NCI-H128 (cell line): ENCODE results near the gene SMARCAL1.
"Not testable (repeated sequence)": the region's sequence is repeated elsewhere in the genome, so short reads cannot be mapped to it uniquely, and the experiment has no call there.

Experiments used
- DNase-seq: peaks from one replicate; lab custom pipeline; 2025; ENCODE audit not compliant: unreplicated experiment; lab: John Stamatoyannopoulos, UW

SMARCAL1 gene

DNA sequence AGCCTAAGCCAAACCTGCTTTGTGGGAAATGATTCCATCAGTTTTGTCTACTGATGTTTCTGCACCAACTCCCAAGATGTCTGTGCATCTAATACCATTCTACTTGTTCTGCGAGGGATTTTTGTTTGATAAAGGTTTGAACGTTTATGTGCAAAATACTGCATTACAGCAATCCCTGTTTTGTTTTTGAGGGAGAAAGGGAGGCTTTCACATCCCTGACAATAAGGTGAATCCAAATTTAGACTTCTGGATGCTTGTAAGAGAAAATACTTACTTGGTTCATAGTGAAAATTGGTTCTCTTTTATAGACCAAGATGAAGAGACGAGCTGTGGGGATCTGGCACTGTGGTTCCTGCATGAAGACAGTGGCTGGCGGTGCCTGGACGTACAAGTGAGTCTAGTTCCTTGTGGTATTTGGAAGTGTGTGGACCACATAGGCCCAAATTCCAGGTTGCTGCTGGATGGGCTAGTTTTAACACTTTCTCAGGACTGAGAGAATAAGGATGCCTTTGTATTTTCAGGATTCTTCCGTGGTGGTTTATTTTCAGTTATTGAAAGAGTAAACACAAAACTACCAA, 87.4 kb downstream of the SMARCAL1 start:
- DNase-seq, result no peak

DNA sequence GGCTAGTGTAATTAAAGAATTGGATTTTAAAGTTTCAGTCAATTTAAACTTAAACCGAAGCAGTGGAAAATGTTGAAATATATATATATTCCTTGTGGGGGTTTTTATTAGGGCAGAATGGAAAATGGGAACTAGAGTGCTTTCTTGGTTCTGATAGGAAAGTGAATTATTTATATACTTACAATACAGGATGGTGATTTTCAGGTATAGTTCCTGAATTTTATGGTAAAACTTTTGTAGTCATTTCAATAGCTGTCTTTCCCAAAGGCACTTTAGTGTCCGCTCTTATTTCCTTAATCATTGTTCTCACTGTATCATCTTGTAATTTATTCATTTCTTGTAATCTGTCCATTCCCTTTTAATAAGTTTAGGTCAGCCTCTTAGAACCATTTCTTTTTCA, 88.3 kb downstream of the SMARCAL1 start:
- no peak for DNase-seq

- no peak for DNase-seq
These were observed 89.6 kb downstream of the SMARCAL1 start for GRCh38 chr2:216501854-216502253.

DNA sequence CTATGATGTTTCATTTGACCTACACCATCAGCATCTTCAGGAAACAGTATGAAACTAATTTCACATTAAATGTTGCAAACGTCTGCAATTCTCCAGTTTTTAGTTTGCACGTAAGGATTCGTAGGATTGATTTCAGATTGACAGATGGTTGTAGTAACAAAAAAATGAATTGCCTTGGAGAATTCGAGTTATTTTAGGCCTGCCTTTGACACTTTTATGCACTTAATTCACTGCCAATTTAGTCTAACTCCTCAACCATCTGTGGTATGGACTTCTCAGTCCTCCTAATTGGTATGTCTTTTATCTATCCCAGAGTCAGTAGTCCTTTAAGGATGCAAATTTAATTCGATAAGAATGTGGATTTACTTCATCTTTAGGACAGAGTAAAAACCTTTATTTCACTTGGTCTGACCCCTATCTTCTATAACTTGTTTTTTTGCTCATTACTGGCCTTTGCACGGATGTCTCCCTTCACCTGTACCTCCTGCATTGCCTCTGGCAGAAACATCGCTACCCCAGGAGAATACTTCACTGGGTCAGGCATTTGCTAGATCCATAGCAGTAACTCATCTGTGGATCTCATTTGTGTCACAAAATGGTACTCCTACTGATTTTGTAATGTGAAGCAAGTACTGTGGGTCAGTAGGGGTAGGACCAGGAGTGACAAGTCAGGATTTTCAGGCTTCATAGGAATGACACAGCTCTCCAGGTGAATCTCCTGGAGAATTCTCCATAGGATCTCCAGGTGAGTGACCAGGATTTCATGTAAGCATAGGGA, 90.3 kb downstream of the SMARCAL1 start:
- DNase-seq, result no peak

GRCh38 chr2:216503159-216503629, 90.9 kb downstream of the SMARCAL1 start:
- DNase-seq, result no peak

GRCh38 chr2:216503697-216504375, 91.6 kb downstream of the SMARCAL1 start:
- DNase-seq, result no peak

DNA sequence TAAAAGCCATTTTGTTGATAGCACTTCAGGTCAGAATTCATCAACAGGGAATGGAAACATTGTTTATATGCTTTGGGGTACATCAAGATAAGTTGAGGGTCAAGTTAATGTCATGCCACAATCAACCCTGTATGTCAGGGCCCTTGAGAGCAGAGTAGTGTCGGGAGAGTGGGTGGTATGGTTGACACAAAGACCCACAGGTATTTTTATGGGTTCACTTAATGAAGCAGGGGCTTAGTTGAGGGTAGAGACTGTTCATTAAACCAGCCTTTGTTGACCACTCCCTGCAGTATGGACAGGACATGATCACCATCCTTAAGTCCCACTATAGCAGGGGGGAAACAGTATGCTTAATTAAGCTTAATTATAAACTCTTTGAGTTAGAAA, 92.1 kb downstream of the SMARCAL1 start:
- DNase-seq, result no peak

DNA sequence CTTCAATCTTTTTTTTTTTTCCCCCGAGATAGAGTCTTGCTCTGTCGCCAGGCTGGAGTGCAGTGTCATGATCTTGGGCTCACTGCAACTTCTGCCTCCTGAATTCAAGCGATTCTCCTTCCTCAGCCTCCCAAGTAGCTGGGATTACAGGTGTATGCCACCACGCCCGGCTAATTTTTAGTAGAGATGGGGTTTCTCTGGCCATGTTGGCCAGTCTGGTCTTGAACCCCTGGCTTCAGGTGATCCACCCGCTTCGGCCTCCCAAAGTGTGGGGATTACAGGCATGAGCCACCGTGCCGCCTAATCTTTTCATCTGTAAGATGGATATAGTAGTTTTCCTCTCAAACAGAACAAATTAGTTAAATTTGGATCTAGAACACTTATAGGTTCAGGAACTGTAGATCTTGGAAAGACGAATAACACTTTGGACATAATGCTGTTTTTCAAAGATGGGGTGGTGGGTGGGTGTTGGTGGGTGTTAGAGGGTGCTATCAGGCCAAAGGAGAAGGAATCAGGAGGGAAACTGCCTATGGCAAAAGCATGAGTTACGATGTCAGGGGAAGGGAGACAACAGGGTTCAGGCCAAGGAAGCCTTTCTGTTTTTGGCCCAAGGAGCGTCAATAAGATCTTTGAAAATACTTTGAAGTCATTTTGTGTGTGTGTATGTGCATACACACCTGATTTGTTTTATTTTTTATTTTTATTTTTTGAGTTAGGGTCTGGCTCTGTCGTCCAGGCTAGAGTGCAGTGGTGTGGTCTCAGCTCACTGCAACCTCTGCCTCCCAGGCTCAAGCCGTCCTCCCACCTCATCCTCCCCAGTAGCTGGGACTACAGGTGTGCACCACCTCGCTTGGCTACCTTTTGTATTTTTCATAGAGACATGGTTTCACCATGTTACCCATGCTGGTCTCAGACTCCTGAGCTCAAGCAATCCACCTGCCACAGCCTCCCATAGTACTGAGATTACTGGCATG, 93.1 kb downstream of the SMARCAL1 start:
- no peak for DNase-seq

- no peak for DNase-seq
These were observed 95.2 kb downstream of the SMARCAL1 start for GRCh38 chr2:216507220-216508160.

- DNase-seq, result no peak
These were observed 95.9 kb downstream of the SMARCAL1 start for GRCh38 chr2:216508229-216508628.

DNA sequence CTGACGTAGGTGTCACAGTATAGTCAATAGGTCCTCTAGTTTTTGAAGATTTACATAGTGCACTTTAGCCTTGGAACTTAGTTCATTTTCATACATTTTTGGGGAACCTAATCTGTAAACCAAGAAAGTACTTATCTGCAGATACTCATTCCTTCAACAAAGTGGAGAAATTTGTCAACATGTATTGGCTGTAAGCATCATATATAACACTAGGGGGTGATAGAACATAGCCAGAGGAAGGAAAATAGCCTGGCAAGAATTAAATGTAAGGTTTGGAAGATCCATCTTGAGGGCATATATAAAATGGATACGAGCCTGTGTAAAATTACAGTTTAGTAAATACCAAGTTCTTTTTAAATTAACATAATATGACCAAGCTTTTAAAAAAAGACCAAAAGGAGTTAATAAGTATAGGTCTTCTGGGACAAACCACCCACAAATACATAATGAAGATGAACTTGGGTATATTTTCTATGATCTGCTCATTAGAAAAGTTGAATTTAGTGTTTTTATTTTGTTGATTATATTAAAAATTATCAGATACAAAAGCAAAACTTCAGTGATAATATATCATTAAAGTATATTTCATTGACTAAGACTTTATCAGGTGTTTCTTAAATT, 104.6 kb downstream of the SMARCAL1 start:
- DNase-seq, result no peak

- no peak for DNase-seq
These were observed 105.4 kb downstream of the SMARCAL1 start for GRCh38 chr2:216517447-216518225.

DNA sequence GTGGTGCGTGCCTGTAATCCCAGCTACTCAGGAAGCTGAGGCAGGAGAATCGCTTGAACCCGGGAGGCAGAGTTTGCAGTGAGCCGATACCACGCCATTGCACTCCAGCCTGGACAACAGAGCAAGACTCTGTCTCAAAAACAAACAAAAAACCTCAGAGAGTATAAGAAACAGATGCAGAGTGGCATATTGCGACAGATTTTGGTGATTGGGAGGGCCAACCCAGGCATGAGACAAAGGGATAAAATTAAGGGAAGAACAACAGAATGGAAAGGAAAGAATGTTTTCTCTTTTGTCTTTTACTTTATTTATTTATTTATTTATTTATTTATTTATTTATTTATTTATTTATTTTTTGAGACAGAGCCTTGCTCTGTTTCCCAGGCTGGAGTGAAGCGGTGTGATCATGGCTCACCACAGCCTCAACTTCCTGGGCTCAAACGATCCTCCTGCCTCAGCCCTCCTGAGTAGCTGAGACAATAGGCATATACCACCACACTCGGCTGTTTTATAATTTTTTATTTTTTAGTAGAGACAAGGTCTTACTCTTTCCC, 106.4 kb downstream of the SMARCAL1 start:
- DNase-seq, result not testable (repeated sequence)

GRCh38 chr2:216519154-216519762, 107.0 kb downstream of the SMARCAL1 start:
- no peak for DNase-seq

- DNase-seq, result no peak
These were observed 107.8 kb downstream of the SMARCAL1 start for GRCh38 chr2:216520112-216520511.

DNA sequence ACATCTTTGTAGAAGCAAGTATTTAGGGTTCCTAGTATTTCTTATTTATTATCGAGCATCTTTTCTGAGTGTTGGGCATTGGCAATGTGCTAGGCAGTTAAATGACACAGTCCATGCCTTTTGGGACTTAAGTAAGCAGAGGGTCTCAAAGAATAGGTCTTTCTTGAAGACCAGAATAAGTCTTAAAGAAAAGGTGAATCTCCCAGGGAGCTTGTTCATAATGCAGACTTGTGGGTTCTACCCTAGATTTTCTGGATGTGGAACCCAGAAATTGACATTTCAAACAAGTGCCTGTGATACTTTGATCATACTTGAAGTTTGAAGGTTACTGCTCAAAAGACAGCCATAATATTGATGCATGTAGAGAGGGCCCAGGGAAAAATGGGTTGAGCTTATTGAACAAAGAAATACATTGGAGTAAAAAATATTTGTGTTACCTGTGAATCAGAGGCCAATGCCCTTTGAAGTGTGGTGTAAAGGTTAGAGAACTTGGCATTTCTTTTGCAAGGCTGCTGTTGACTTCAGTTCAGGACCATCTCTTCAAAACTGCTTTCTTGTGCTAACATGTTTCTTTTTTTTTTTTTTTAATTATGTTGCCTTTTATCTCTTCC, 110.7 kb downstream of the SMARCAL1 start:
- DNase-seq, result no peak

GRCh38 chr2:216525972-216526371, 113.7 kb downstream of the SMARCAL1 start:
- DNase-seq, result no peak
